Eye (tissue), 1 donor: Measurements from ENCODE around the gene TNFRSF8.
"Not testable (repeated sequence)": the region's sequence is repeated elsewhere in the genome, so short reads cannot be mapped to it uniquely, and the experiment has no call there.

Experiments used
- DNase-seq: peaks from one replicate; pipeline ENCODE4 v3.0.0-alpha.2; 2015

TNFRSF8 gene

GRCh38 chr1:12039164-12039525, 24.0 kb upstream of the TNFRSF8 start:
- no peak for DNase-seq

GRCh38 chr1:12039824-12040456, 23.2 kb upstream of the TNFRSF8 start:
- DNase-seq = not testable (repeated sequence)

GRCh38 chr1:12040457-12041051, 22.5 kb upstream of the TNFRSF8 start:
- peak; percentile 50 for DNase-seq

DNA sequence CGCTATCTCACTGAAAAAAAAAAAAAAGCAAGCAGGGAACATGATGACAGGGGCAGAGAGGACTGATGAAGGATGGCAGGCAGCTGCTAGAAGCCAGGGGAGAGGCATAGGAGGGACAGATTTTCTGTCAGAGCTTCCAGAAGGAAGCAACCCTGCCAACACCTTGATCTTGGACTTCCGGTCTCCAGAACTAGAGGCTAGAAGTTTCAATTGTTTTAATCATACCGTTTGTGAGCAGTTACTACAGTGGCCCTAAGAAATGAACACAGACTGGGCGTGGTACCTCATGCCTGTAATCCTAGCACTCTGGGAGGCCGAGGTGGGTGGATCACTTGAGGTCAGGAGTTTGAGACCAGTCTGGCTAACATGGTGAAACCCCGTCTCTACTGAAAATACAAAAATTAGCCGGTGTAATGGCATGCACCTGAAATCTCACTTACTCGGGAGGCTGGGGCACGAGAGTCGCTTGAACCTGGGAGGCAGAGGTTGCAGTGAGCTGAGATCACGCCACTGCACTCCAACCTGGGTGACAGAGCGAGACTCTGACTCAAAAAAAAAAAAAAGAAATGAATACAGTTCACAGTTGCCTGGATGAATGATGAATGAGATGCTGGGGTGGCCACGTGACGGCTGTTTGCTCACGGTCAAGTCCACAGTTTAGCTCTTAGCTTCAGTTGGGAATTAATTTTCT, 18.8 kb upstream of the TNFRSF8 start:
- not testable (repeated sequence) for DNase-seq

DNA sequence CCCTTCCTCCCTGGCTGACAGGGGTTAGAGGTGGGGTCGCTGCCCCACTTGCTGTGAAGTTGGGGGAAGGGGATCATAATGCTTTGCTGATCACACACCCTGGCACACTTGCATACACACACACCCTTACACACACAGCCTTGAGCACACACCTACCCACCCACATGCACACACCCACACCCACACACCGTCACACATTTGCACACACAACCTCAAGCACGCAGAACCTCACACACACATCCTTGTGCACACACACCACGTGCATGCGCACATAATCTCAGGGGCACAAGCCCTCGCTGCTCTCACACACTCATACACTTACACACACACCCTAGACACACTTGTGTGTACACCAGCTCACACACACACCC, 16.4 kb upstream of the TNFRSF8 start:
- no peak for DNase-seq

- DNase-seq = no peak
Observed at GRCh38 chr1:12047120-12047876, 15.8 kb upstream of the TNFRSF8 start.

GRCh38 chr1:12048372-12048771, 14.7 kb upstream of the TNFRSF8 start:
- no peak for DNase-seq

- DNase-seq = no peak
Observed at GRCh38 chr1:12049616-12050015, 13.5 kb upstream of the TNFRSF8 start.

DNA sequence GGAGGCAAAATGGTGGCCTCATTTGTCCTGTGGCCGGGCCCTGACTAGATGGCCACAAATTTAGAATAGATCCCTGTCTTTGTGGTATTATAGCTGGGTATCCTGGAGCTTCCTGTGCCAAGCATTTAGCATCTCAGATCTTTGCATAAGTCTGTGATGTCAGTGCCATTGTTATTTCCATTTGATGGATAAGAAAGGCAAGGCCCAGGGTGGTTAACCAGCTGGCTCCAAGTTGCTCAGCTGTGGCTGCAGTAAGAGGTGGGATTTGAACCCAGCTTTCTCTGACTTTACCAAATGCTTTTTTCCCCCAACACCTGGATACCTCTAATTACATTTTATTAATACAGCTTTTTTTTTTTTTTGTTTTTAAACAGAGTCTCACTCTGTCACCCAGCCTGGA, 11.7 kb upstream of the TNFRSF8 start:
- DNase-seq = no peak

GRCh38 chr1:12052008-12052573, 11.0 kb upstream of the TNFRSF8 start:
- DNase-seq = no peak

- no peak for DNase-seq
Observed at GRCh38 chr1:12052997-12053686, 10.0 kb upstream of the TNFRSF8 start.

DNA sequence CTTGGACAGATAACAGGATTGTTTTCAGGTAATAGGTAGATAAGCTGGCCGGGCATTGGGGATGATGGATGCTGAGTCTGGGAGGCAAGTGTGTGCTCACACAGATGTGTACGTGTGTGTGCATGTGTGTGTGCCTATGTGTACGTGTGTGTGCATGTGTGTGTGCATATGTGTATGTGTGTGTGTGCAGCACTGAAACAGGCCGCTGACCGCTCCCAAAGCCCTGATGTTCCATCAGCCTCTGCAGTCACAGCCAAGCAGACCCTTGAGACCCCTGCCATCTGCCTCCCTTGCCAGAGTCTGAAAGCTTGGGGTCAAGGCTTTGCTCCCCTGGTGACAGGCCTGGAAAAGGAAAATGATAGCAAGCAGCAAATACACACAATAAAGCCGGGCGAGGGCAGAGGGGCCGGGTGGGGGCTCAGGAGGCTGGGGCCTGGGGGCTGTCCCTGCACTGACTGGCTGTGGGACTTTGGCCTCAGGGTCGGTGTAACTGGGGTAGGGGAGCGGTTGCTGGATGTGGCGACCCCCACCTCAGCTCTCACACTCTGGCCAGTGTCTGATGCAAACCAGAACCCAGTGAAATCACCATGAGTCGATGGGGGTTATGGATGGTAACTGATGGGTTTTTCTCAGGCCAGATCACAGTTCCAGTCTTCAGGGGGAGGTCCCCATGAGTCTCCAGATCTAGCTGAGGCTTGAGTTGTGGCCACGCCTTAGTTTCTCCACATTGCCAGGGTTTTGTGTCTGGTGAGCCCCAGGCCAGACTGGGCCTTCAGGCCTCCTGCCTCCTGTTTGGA, 9.2 kb upstream of the TNFRSF8 start:
- DNase-seq = peak; percentile 66

DNA sequence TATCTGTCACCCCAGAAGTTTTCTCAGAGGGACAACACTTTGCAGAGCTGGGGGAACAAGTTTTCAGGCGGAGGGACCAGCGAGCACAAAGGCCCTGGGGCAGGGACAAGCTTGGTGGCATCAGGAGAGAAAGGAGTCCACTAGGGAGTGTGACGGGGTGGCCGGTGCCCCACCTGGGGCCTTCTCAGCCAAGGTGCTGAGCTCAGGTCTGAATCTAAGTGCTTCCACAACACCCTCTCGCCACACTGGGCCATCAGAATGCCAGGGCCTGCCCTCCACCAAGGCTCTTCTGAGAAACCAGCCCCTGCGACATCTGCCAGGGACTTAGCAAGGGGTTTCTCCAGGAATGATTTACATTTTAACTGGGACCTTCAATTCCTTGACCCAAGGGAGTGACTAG, 7.8 kb upstream of the TNFRSF8 start:
- DNase-seq = no peak

DNA sequence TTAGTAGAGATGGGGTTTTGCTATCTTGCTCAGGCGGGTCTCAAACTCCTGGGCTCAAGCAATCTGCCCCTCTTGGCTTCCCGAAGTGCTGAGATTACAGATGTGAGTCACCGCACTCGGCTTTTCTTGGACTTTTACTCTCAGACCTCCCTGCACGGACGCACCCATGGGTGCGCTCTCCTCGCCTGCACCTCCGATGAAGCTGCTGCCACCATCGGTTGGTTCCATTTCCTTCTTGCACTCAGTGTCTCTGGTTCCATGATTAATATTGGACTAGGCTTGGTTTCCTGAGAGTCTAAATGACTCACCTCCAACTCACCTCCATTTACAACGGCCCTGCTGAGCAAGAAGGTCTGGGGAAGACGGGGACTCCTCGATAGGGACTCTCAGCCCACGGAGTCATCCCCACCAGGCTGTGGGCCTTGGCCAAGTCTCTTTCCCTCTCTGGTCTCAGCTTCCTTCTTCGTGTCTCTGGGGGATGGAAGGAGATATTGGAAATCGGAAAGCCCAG, 6.7 kb upstream of the TNFRSF8 start:
- DNase-seq = no peak

DNA sequence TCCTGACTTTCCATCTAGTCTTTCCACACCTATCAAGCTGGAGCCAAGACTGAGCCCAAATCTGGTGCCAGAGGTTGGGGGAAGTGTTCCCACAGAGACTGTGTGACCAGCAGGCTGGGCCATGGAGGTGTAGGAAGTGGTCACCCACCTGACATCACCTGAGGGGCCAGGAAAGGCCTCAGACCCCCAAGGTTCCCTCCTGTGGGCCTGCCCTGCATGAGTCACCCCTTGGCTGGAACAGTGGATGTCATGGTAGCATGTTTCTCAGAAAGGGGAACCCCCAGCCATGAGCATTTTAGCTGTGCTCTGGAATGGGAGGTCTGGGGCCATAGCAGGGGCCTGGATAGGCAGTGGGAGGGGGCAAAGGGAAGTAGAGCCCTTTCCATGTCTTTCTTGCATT, 5.7 kb upstream of the TNFRSF8 start:
- DNase-seq = no peak

- DNase-seq = no peak
Observed at GRCh38 chr1:12057940-12058687, 5.0 kb upstream of the TNFRSF8 start.

DNA sequence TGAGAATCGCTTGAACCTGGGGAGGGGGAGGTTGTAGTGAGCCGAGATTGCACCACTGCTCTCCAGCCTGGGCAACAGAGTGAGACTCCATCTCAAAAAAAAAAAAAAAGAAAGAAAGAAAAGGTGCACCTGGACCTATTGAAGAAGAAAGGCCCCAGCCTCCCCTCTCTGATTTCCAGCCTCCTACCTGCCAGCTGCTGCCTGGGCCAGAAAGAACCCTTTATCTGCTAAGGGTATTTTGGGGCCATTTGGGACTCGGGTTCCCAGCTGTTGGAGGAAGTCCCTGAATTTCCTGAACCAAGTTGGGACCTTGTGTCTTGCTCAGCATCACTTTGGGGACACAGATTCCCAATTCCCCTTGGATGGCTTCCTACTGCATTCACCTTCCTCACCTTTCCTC, 3.9 kb upstream of the TNFRSF8 start:
- DNase-seq = no peak

DNA sequence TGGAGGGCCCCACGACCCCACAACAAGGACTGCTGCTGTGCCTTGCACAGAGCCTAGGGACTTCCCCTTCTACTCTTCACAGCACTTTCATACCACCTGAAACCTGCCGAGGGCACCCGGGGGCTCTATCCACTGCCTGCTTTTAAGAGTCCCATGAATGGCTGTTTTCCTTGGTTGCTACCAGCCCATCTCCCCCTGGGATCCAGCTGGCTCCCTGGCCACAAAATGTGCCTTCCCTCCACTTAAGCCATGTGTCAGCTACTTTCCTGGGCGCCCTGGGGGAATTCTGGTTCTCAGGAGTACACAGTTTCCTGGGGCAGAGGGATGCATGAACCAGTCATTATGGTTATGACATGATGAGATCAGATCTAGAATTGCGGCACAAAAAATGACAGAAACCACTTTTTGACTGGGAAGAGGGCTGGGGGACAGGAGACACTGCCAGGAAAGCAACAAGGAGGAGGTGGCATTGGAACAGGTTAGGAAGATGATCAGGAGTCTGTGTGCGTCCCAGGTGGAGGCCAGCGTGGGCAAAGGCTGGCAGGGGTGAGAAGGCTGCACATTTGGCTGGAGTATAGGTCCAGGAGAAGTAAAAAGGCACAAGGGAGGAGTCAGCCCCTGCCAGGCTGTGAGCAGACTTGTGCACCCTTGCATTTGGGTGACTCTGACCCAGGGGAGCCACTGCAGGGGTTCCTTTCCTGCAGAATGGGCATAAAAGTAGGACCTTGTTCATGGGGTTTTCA, 3.2 kb upstream of the TNFRSF8 start:
- DNase-seq = no peak

GRCh38 chr1:12060500-12060899, 2.6 kb upstream of the TNFRSF8 start:
- DNase-seq = no peak
